Measurements from ENCODE around the gene WIZ.

The WIZ gene

DNA sequence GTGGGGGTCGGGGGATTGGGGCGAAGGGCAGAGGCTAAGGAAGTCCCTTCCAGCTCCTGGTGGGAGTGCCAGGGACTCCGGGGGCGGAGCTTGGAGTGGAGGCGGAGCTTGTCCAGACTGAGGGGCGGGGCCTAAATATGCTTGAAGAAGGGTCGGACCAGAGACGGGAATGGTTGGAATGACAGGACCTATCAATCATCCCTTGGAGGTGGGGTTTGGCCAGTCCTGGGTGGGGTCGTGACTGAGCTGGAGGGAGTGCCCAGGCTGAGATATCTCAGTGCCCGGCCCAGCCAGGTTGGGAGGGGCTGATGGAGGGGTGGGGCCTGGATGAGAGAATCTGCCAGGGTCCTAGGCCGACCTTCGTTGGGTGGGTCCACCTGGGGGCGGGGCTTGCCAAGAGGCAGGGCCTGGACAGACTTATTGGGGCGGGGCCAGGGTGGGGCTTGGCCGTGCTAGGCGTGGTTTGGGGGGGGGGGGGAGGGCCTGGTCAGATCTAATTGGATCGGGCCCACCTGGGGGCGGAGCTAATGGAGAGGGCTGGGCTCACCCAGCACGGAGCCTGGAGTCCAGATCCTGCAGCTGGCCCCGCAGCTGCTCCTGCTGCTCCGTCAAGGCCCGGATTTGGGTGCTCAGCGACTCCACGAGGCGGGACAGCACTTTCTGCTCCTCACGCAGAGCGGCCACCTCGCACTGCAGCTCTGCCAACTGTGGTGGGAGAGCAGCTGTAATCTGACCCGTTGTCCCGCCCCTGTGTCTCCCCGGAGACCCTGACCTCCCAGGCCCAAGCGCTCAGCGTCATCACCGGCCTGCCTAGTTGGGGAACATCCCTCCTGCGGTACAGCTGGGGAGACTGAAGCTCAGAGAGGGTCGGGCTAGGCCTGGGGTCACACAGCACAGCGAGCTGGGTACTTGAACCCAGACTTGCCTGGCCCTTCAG, 2.6 kb upstream of the WIZ start (continued):
- TF ChIP-seq GLI2 (tag by site-specific recombination; IDR thresholded peaks at IDR 0.05; ENCODE audit: borderline replicate concordance, low read depth) (no peak), ZNF394 (tag by site-specific recombination; IDR thresholded peaks at IDR 0.05; ENCODE audit: borderline replicate concordance) (peak; percentile 93), ZNF239 (tag by site-specific recombination; IDR thresholded peaks at IDR 0.05) (no peak), ZNF133 (tag by site-specific recombination; IDR thresholded peaks at IDR 0.05) (no peak), ZNF24 (tag by site-specific recombination; IDR thresholded peaks at IDR 0.05) (0 out of 2 replicates have a peak, but pooled peaks have one; percentile 14), ZNF585B (tag by site-specific recombination; IDR thresholded peaks at IDR 0.05) (no peak), ZNF768 (tag by site-specific recombination; IDR thresholded peaks at IDR 0.05) (peak; percentile 98; the same call in 1 of the 2 replicates), ZNF354C (tag by site-specific recombination; IDR thresholded peaks at IDR 0.05; ENCODE audit: borderline replicate concordance, low read depth) (no peak), ZNF558 (tag by site-specific recombination; IDR thresholded peaks at IDR 0.05) (no peak), ZFP69B (tag by site-specific recombination; IDR thresholded peaks at IDR 0.05) (peak; percentile 93), ZNF202 (tag by site-specific recombination; IDR thresholded peaks at IDR 0.05; ENCODE audit: borderline replicate concordance) (no peak), GFI1B (tag by site-specific recombination; IDR thresholded peaks at IDR 0.05) (no peak), PRDM1 (tag by site-specific recombination; IDR thresholded peaks at IDR 0.05) (no peak), BCL11A (tag by site-specific recombination; IDR thresholded peaks at IDR 0.05; ENCODE audit: low read depth) (no peak), ZNF544 (tag by site-specific recombination; IDR thresholded peaks at IDR 0.05) (no peak), MYNN (tag by site-specific recombination; IDR thresholded peaks at IDR 0.05; ENCODE audit: borderline replicate concordance) (no peak), ZNF555 (tag by site-specific recombination; conservative IDR thresholded peaks at IDR 0.05) (no peak), ZSCAN16 (tag by site-specific recombination; IDR thresholded peaks at IDR 0.05) (no peak), MZF1 (tag by site-specific recombination; IDR thresholded peaks at IDR 0.05; ENCODE audit: borderline replicate concordance) (no peak), ZNF626 (tag by site-specific recombination; IDR thresholded peaks at IDR 0.05) (no peak), ZBTB11 (tag by site-specific recombination; conservative IDR thresholded peaks at IDR 0.05; ENCODE audit: low read depth) (no peak), ZNF571 (tag by site-specific recombination; IDR thresholded peaks at IDR 0.05) (no peak), ZNF521 (tag by site-specific recombination; IDR thresholded peaks at IDR 0.05) (no peak), ZNF391 (tag by site-specific recombination; IDR thresholded peaks at IDR 0.05; ENCODE audit: borderline replicate concordance, low read depth) (no peak), ZFP3 (tag by site-specific recombination; IDR thresholded peaks at IDR 0.05; ENCODE audit: low read depth) (no peak), ZBTB20 (tag by site-specific recombination; IDR thresholded peaks at IDR 0.05) (no peak), ZNF324 (tag by site-specific recombination; IDR thresholded peaks at IDR 0.05) (no peak), KLF1 (tag by site-specific recombination; IDR thresholded peaks at IDR 0.05) (peak; percentile 52), ZNF2 (tag by site-specific recombination; IDR thresholded peaks at IDR 0.05) (0 out of 2 replicates have a peak, but pooled peaks have one; percentile 14)
- TF ChIP-seq, protein P1, sequence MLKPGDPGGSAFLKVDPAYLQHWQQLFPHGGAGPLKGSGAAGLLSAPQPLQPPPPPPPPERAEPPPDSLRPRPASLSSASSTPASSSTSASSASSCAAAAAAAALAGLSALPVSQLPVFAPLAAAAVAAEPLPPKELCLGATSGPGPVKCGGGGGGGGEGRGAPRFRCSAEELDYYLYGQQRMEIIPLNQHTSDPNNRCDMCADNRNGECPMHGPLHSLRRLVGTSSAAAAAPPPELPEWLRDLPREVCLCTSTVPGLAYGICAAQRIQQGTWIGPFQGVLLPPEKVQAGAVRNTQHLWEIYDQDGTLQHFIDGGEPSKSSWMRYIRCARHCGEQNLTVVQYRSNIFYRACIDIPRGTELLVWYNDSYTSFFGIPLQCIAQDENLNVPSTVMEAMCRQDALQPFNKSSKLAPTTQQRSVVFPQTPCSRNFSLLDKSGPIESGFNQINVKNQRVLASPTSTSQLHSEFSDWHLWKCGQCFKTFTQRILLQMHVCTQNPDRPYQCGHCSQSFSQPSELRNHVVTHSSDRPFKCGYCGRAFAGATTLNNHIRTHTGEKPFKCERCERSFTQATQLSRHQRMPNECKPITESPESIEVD (tag by site-specific recombination; IDR thresholded peaks at IDR 0.05): no peak

Data from HEK293 (cell line).